ENCODE results near the gene SCNN1B. TPM values are rescaled to one million over a fixed set of nuclear protein-coding genes. Genes with fewer than 3 reads are reported as not detected.
"Not testable (repeated sequence)": the region's sequence is repeated elsewhere in the genome, so short reads cannot be mapped to it uniquely, and the experiment has no call there.

The SCNN1B gene
- total RNA-seq, result 55.8 TPM

GRCh38 chr16:23302045-23302956 lies at the start of gene SCNN1B:
TSS of gene SCNN1B (plus strand) at chr16:23302302. CDS start at chr16:23348600, 46,298 bp downstream.
- peak; percentile 62 for DNase-seq (ENCODE audit: low spot score)

GRCh38 chr16:23252310-23252709 lies 49.8 kb upstream of the SCNN1B start:
- DNase-seq (ENCODE audit: low spot score), result no peak

- DNase-seq (ENCODE audit: low spot score), result not testable (repeated sequence)
Observed at GRCh38 chr16:23253650-23254049, 48.5 kb upstream of the SCNN1B start.

- no peak for DNase-seq (ENCODE audit: low spot score)
Observed at GRCh38 chr16:23254338-23254737, 47.8 kb upstream of the SCNN1B start.

- no peak for DNase-seq (ENCODE audit: low spot score)
Observed at GRCh38 chr16:23255000-23255399, 47.1 kb upstream of the SCNN1B start.

- no peak for DNase-seq (ENCODE audit: low spot score)
Observed at GRCh38 chr16:23256440-23256839, 45.7 kb upstream of the SCNN1B start.

GRCh38 chr16:23257682-23258081 lies 44.4 kb upstream of the SCNN1B start:
- peak; percentile 71 for DNase-seq (ENCODE audit: low spot score)

- DNase-seq (ENCODE audit: low spot score), result no peak
Observed at GRCh38 chr16:23258919-23259237, 43.2 kb upstream of the SCNN1B start.

- no peak for DNase-seq (ENCODE audit: low spot score)
Observed at GRCh38 chr16:23267647-23268046, 34.5 kb upstream of the SCNN1B start.

GRCh38 chr16:23268561-23268960 lies 33.5 kb upstream of the SCNN1B start:
- DNase-seq (ENCODE audit: low spot score), result no peak

GRCh38 chr16:23269248-23269953 lies 32.7 kb upstream of the SCNN1B start:
- no peak for DNase-seq (ENCODE audit: low spot score)

- DNase-seq (ENCODE audit: low spot score), result no peak
Observed at GRCh38 chr16:23270654-23271053, 31.4 kb upstream of the SCNN1B start.

- no peak for DNase-seq (ENCODE audit: low spot score)
Observed at GRCh38 chr16:23274968-23275367, 27.1 kb upstream of the SCNN1B start.

- no peak for DNase-seq (ENCODE audit: low spot score)
Observed at GRCh38 chr16:23276821-23277220, 25.3 kb upstream of the SCNN1B start.

- DNase-seq (ENCODE audit: low spot score), result no peak
Observed at GRCh38 chr16:23278031-23278430, 24.1 kb upstream of the SCNN1B start.

- peak; percentile 78 for DNase-seq (ENCODE audit: low spot score)
Observed at GRCh38 chr16:23279721-23280153, 22.4 kb upstream of the SCNN1B start.

- DNase-seq (ENCODE audit: low spot score), result no peak
Observed at GRCh38 chr16:23280483-23280967, 21.6 kb upstream of the SCNN1B start.

- DNase-seq (ENCODE audit: low spot score), result no peak
Observed at GRCh38 chr16:23282568-23282967, 19.5 kb upstream of the SCNN1B start.

GRCh38 chr16:23283571-23283970 lies 18.5 kb upstream of the SCNN1B start:
- no peak for DNase-seq (ENCODE audit: low spot score)

- DNase-seq (ENCODE audit: low spot score), result no peak
Observed at GRCh38 chr16:23284584-23284983, 17.5 kb upstream of the SCNN1B start.

- no peak for DNase-seq (ENCODE audit: low spot score)
Observed at GRCh38 chr16:23286131-23286532, 16.0 kb upstream of the SCNN1B start.

- DNase-seq (ENCODE audit: low spot score), result no peak
Observed at GRCh38 chr16:23288209-23288608, 13.9 kb upstream of the SCNN1B start.

All from ureter (tissue), 1 donor.